ENCODE results near the gene PPM1N.

The PPM1N gene

DNA sequence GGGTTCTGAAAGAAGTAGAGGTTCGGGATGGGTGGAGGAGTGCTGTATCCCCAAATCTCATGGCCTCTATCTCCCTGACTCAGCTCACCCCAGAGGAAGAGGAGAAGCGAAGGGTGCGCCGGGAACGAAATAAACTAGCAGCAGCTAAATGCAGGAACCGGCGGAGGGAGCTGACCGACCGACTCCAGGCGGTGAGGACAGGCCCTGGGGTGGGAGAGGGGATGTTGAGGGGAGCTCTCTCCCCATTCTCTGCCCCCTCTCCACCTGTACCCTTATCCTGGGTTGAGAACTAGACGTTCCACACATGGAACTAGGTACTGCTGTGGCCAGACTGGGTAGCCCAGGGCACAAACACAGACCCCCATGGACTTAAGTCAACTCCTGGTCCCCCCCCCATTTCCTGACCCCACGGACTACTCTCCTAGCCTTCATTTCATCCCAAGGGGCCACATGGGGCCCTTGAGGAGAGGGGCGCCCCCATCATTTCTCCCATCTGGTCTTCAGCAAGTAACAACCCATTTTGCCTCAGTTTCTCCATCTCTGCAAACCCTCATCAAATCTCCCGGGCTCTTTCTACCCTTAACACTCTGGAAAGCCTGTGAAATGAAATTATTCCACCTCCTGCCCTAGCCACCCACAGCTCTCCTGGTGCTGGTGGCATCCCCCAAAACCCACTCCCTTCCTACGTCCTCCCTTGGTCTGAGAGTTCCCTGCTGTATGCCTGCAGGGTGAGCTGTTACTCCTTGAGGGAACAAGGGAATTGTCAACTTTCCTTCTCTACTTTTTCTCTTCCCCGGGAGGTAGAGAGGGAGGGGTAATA, 26.9 kb upstream of the PPM1N start:
- DNase-seq (ENCODE audit: low read depth): no peak

DNA sequence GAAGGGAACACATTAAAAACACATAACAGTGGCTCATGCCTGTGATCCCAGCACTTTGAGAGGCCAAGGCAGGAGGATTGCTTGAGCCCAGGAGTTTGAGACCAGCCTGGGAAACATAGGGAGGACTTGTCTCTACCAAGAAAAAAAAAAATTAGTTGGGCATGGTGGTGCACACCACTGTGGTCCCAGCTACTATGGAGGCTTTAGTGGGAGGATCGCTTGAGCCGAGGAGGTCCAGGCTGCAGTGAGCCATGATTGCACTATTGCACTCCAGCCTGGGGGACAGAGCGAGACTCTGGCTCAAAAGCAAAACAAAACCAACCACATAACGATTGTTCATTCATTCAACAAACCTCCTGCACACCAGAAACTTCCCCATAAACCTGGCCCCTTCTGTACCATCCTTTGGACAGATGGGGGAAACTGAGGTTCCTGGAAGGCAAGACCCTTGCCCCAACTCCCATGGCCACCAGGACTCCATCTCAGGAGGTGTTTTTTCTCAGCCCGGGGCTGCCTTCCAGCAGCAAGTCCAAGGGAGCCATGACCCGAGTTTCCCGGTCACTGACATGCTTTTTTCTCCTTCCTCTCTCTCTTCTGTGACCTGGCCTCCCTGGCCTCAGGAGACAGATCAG, 26.2 kb upstream of the PPM1N start:
- no peak for DNase-seq (ENCODE audit: low read depth)

DNA sequence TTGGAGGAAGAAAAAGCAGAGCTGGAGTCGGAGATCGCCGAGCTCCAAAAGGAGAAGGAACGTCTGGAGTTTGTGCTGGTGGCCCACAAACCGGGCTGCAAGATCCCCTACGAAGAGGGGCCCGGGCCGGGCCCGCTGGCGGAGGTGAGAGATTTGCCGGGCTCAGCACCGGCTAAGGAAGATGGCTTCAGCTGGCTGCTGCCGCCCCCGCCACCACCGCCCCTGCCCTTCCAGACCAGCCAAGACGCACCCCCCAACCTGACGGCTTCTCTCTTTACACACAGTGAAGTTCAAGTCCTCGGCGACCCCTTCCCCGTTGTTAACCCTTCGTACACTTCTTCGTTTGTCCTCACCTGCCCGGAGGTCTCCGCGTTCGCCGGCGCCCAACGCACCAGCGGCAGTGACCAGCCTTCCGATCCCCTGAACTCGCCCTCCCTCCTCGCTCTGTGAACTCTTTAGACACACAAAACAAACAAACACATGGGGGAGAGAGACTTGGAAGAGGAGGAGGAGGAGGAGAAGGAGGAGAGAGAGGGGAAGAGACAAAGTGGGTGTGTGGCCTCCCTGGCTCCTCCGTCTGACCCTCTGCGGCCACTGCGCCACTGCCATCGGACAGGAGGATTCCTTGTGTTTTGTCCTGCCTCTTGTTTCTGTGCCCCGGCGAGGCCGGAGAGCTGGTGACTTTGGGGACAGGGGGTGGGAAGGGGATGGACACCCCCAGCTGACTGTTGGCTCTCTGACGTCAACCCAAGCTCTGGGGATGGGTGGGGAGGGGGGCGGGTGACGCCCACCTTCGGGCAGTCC, 25.5 kb upstream of the PPM1N start:
- no peak for DNase-seq (ENCODE audit: low read depth)

DNA sequence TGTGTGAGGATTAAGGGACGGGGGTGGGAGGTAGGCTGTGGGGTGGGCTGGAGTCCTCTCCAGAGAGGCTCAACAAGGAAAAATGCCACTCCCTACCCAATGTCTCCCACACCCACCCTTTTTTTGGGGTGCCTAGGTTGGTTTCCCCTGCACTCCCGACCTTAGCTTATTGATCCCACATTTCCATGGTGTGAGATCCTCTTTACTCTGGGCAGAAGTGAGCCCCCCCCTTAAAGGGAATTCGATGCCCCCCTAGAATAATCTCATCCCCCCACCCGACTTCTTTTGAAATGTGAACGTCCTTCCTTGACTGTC, 24.9 kb upstream of the PPM1N start:
- DNase-seq (ENCODE audit: low read depth): no peak

DNA sequence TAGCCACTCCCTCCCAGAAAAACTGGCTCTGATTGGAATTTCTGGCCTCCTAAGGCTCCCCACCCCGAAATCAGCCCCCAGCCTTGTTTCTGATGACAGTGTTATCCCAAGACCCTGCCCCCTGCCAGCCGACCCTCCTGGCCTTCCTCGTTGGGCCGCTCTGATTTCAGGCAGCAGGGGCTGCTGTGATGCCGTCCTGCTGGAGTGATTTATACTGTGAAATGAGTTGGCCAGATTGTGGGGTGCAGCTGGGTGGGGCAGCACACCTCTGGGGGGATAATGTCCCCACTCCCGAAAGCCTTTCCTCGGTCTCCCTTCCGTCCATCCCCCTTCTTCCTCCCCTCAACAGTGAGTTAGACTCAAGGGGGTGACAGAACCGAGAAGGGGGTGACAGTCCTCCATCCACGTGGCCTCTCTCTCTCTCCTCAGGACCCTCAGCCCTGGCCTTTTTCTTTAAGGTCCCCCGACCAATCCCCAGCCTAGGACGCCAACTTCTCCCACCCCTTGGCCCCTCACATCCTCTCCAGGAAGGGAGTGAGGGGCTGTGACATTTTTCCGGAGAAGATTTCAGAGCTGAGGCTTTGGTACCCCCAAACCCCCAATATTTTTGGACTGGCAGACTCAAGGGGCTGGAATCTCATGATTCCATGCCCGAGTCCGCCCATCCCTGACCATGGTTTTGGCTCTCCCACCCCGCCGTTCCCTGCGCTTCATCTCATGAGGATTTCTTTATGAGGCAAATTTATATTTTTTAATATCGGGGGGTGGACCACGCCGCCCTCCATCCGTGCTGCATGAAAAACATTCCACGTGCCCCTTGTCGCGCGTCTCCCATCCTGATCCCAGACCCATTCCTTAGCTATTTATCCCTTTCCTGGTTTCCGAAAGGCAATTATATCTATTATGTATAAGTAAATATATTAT, 24.3 kb upstream of the PPM1N start:
- DNase-seq (ENCODE audit: low read depth): no peak

DNA sequence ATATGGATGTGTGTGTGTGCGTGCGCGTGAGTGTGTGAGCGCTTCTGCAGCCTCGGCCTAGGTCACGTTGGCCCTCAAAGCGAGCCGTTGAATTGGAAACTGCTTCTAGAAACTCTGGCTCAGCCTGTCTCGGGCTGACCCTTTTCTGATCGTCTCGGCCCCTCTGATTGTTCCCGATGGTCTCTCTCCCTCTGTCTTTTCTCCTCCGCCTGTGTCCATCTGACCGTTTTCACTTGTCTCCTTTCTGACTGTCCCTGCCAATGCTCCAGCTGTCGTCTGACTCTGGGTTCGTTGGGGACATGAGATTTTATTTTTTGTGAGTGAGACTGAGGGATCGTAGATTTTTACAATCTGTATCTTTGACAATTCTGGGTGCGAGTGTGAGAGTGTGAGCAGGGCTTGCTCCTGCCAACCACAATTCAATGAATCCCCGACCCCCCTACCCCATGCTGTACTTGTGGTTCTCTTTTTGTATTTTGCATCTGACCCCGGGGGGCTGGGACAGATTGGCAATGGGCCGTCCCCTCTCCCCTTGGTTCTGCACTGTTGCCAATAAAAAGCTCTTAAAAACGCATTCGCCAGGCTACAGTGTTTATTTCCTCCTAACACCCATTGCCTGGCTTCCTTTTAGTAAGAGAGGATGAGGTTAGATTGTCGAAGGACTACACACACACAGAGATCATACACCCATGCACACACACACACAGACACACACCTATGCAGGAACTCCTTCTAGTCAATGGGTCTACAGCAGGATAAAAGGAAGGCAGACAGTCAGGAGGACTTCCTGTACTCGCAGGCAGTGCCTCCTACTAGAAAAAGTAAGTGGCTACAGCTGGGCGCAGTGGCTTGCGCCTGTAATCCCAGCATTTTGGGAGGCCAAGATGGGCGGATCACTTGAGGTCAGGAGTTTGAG, 23.4 kb upstream of the PPM1N start:
- no peak for DNase-seq (ENCODE audit: low read depth)

DNA sequence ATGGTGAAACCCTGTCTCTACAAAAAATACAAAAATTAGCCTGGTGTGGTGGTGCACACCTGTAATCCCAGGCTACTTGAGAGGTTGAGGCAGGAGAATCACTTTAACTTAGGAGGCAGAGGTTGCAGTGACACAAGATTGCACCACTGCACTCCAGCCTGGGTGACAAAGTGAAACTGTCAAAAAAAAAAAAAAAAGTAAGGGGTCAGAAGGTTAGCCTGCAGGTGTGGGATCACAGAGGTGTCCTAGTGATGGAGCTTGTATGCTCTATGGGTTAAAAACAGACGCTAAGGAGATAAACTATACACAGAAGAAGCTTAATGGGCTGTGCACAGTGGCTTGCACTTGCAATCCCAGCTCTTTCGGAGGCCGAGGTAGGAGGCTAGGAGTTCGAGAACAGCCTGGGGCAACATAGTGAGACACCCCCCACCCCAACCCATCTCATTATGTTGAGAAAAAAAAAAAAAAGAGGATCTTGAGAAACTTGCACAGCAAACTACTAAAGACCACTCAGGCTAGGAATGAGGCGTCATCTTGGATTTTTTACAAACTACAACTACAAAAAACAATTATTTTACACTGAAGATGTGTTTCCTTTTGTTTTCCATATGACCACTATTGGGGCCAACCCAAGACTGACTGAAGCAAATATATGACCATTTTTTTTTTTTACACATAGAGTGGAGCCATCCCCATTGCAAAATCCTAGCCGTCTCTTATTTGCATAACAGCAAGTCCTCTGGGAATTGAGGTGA, 22.5 kb upstream of the PPM1N start:
- no peak for DNase-seq (ENCODE audit: low read depth)

DNA sequence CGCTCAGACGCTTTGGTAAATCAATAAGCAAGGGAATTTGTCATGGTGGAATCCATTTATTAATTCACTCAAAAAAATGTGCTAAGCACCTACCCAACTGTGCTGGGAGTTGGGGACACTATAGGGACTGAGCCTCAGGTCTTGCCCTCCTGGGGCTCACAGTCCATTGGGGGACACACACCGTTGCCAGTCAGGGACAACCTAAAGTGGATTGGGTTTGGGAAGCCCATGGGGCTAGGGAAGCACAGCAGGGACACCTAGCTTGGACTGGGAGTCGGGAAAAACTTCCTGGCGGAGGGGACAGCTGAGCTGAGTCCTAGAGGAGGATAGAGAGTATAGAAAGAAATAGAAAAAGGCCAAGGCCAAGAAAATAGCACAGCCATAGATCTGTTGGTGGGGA, 21.9 kb upstream of the PPM1N start:
- DNase-seq (ENCODE audit: low read depth): no peak

DNA sequence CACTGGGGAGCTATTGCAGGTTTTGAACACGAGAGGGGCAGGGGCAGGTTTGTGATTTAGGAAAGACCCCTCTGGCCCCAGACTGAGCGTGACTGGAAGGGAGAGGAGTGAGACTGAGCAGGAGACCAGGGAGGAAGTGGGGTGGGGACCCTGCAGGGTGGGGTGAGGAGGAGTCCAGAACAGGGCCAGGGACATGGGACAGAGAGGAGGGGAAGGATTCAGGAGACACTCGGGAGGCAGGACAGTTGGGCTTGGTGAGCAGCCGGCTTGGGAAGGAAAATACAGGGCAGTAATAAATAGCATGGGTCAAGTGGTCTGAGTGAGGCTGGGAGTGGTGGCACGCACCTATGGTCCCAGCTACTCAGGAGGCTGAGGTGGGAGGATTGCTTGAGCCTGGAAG, 21.1 kb upstream of the PPM1N start:
- no peak for DNase-seq (ENCODE audit: low read depth)

DNA sequence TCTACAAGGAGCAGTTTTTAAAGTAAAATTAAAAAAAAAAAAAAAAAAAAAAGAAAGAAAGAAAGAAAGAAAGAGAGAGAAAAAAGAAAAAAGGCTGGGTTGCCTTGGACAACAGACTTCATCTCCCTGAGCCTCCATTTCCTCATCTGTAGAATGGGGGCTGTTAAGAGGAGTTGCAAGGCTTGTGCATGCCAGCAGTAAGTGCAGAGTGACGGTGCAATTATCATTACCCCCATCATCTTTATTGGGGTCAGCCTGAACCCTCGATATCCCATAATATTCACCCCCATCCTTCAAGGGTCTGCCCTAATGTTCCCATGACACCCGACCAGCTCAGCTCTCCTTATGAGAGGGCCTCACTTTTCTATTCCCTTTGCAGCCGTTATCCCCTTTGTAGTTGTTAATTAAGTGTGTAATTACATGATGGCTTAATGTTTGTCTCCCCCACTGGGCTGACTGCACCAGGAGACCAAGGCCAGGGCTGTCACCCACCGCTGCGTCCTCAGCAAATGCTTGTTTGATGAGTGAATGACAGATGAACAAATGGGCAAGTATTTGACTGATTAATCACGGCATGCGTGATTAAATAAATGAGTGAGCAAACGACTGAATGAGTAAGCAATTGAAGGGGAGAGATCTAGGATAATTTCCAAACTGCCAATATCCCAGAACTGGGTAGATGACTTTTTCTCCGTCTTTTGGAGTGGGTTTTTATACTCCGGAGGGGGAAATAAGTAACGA, 20.4 kb upstream of the PPM1N start:
- DNase-seq (ENCODE audit: low read depth): no peak

DNA sequence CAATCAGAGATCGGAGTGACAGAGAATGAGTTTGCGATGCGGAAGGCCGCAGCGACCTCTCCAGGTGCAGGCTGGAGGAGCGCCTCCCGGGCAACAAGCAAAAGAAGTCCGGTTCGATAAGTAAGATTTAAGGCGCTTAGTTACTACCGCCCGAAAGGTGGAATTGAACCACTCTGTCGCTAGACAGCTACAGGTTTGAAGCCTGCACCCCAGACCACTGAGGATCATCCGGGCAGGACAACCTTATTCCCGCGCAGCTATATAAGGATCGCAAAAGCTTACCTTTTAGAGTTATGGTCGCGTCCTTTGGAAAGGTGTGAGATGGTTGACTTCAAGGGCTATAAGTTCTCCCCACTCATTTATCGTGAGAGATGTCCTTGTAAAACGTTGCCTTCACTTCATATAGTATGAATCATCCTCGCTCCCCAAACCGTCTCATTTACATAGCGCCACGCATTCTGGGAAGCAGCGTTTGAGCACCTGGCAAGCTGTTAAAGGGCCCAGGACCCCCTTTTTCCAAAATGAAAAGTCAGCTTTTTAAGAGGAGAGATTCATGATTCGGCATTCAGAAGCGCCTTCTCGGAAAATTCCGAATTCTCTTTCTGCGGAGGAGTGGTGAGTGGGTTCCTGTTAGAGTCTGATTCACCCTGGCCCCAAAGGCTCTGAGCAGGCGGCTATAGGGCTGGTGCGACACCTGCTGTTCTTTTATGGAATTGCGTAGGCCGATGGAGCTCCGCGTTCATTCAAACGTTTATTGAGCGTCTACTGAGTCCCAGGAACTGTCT, 19.6 kb upstream of the PPM1N start:
- peak; percentile 95 for DNase-seq (ENCODE audit: low read depth)

DNA sequence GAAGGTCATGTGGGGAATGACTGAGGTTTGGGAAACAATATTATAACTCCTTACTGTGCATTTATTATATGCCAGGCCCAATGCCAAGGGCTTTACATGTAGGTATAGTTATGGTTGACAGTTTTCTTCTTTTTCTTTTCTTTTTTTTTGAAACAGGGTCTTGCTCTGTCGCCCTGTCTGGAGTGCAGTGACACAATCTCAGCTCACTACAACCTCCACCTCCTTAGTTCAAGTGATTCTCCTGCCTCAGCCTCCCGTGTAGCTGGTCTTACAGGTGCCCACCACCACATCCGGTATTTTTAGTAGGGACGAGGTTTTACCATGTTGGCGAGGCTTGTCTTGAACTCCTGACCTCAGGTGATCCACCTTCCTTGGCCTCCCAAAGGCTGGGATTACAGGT, 15.2 kb upstream of the PPM1N start:
- no peak for DNase-seq (ENCODE audit: low read depth)

DNA sequence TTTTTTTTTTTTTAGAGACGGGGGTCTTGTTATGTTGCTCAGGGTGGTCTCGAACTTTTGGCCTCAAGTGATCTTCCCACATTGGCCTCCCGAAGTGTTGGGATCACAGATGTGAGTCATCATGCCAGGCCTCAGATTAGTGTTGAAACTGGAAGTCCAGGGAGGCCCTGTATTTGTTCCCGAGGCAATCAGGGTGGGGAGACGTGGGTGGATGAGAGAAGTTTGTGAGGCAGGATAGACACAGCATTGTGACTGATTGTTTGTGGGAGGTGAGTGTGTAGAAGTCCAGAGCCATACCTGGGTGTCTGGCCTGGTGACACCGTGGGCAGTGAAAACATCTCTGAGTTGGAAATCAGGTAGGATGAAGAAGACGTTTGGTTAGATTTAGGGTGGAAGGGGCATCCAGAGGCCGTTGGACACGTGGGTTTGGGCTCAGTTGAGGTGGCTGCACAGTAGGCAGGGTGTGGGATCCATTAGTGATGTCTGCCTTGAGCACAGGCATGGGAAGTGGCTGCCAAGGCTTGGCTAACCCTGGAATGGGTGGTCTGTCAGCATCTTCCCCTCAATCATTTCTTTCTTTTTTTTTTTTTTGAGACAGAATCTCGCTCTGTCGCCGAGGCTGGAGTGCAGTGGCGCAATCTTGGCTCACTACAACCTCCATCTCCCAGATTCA, 13.8 kb upstream of the PPM1N start:
- no peak for DNase-seq (ENCODE audit: low read depth)

DNA sequence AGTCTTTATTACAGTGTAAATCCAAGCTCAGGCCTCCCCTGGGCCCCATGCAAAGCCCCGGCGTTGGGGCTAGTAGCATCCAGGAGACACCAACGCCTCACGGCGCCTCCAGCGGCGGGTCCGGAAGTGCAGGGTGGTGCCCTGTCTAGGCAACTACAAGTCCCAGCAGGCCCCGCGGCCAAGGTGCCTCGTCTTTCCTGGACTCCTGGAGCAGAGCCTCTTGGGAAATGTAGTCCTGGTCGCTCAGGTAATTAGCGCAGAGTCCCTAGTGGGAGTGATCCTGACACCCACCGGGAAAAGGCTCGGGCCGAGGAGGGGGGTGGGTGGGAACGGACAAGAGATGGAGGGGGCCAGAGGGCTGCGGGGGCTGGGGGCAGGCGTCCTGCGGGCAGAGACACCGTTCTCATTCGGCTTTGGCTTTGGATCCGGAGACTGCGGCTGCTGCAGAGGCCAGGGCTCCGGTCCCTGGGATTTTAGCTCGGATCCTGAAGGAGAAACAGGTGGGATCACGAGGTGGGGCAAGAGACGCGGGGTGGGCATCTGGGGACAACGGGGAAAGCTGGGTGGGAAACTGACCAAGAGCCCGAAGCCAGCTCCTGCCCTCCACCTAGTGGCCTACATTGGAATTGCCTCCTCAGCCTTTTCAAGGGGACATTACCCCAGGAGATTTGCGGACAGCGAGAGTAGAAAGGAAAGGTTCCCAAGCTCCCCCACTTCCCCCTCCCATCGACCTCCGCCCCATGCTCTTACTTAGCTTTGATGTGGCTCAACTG, 12.8 kb upstream of the PPM1N start:
- DNase-seq (ENCODE audit: low read depth): peak; percentile 93

DNA sequence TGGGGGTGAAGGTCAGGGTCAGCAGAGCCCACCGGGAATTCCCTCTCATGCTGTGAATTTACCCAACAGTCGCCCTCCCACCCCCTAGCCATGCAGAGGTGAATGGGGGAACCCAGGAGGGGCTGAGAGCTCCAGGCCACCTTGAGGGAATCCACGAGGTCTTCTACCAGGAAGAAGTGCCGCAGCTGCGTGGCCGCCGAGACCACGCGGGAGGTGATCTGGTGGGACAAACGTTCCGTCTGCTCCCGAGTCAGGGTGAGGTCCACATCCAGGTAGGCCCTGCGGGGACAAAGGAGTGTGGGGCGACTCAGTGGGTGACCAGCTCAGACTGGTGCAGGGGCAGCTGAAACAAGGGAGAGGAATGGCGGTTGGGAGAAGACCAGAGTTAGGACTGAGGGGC, 9.5 kb upstream of the PPM1N start:
- no peak for DNase-seq (ENCODE audit: low read depth)

DNA sequence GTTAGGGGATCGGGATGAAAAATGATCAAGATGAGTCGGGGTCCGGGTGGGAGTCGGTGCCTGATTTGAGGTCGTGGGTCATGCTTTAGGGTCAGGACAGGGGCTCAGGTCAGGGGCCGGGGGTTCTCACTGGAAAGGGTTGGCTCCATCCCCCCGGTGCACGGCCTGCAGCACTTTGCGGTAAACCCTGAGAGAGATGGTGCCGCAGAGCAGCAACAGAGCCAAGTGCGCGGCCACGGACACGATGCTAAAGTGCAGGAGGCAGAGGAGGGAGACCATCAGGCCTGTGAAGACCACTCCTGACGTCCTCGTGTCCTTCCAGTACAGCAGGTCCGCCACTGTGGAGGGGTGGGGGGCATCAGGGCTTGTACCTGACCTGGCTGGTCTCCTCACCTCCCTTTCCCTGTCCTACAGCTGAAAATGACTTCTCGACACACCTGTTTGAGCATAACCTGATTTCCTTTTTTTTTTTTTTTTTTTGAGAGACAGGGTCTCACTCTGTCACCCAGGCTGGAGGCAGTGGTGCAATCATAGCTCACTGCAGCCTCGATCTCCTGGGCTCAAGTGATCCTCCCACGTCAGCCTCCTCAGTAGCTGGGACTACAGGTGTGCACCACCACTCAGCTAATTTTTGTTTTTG, 8.9 kb upstream of the PPM1N start:
- DNase-seq (ENCODE audit: low read depth): no peak

DNA sequence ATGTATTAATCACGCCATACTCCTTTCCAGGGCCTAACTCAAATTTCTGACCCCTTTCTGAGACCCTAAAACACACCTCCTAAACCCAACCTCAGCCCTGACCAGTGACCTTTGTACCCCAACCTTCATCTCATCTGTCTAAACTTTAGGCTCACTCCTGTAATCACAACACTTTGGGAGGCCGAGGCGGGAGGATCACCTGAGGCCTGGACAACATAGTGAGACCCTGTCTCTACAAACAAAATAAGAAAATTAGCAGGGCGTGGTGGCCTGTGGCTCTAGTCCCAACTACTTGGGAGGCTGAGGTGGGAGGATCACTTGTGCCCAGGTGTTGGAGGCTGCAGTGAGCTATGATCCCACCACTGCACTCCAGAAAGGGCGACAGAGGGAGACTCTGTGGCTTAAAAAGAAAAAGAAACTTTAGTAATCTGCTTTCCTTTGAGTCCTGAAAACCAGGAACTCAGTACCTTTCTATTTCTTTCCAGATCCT, 6.1 kb upstream of the PPM1N start:
- no peak for DNase-seq (ENCODE audit: low read depth)

Measured in HS-27A (cell line).